AG10803 (cell line): ENCODE data around the gene TERT.
"Not testable (repeated sequence)": the region's sequence is repeated elsewhere in the genome, so short reads cannot be mapped to it uniquely, and the experiment has no call there.

ENCODE experiments used
- DNase-seq: peaks from one replicate; pipeline ENCODE4 v3.0.0; 2010; ENCODE audit warnings: low read depth
- H3K4me3 ChIP-seq: 2 replicates; pipeline ENCODE4 v1.5.1; 2011; ENCODE audit warnings: mild to moderate bottlenecking, low read length, control low read depth
- TF ChIP-seq, protein P1 (sequence below): conservative IDR thresholded peaks from 2 replicates; pipeline ENCODE4 v1.5.1; 2011; ENCODE audit warnings: mild to moderate bottlenecking, low read length, control low read depth, inconsistent platforms

TERT gene

GRCh38 chr5:1294835-1295649, at the start of gene TERT:
Gene TERT (minus strand): TSS chr5:1295068. CDS start chr5:1294989, 79 bp downstream.
- no peak for DNase-seq
- H3K4me3 ChIP-seq: no peak within 1 kb of the TSS
- TF ChIP-seq, protein P1, sequence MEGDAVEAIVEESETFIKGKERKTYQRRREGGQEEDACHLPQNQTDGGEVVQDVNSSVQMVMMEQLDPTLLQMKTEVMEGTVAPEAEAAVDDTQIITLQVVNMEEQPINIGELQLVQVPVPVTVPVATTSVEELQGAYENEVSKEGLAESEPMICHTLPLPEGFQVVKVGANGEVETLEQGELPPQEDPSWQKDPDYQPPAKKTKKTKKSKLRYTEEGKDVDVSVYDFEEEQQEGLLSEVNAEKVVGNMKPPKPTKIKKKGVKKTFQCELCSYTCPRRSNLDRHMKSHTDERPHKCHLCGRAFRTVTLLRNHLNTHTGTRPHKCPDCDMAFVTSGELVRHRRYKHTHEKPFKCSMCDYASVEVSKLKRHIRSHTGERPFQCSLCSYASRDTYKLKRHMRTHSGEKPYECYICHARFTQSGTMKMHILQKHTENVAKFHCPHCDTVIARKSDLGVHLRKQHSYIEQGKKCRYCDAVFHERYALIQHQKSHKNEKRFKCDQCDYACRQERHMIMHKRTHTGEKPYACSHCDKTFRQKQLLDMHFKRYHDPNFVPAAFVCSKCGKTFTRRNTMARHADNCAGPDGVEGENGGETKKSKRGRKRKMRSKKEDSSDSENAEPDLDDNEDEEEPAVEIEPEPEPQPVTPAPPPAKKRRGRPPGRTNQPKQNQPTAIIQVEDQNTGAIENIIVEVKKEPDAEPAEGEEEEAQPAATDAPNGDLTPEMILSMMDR: no peak

- no peak for DNase-seq
- H3K4me3 ChIP-seq: peak overlapping the region; percentile 76
- TF ChIP-seq, protein P1: no peak
Measured at GRCh38 chr5:1343931-1344901, 49.3 kb upstream of the TERT start.

- no peak overlapping the region for H3K4me3 ChIP-seq
- TF ChIP-seq, protein P1: no peak
- no peak for DNase-seq
Measured at GRCh38 chr5:1343315-1343751, 48.5 kb upstream of the TERT start.

- DNase-seq, H3K4me3 ChIP-seq: not testable (repeated sequence)
Measured at GRCh38 chr5:1342711-1343110, 47.8 kb upstream of the TERT start.

- TF ChIP-seq, protein P1: no peak
- DNase-seq: no peak
- no peak overlapping the region for H3K4me3 ChIP-seq
Measured at GRCh38 chr5:1342268-1342667, 47.4 kb upstream of the TERT start.

- TF ChIP-seq, protein P1: no peak
- H3K4me3 ChIP-seq: no peak overlapping the region
- DNase-seq: no peak
Measured at GRCh38 chr5:1341863-1342262, 47.0 kb upstream of the TERT start.

DNA sequence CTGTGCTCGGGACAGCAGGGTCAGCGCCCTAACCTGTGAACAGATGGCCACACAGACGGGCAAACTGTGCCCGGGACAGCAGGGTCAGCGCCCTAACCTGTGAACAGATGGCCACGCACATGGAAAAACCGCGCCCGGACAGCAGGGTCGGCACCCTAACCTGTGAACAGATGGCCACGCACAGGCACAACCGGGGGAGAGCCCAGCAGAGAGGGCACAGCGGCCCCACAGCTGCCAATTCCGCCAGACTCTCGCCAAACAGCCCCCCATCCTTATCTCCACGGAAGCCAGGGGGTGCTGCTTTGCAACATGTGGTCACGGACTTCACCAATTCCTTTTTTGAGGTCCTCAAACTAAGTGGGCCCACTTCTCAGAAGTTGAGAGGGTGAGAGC, 44.9 kb upstream of the TERT start:
- not testable (repeated sequence) for DNase-seq

GRCh38 chr5:1339139-1339817, 44.4 kb upstream of the TERT start:
- not testable (repeated sequence) for H3K4me3 ChIP-seq

More for the DNA sequence above, 44.9 kb upstream of the TERT start:
- not testable (repeated sequence) for H3K4me3 ChIP-seq

More at GRCh38 chr5:1339139-1339817, 44.4 kb upstream of the TERT start:
- not testable (repeated sequence) for DNase-seq
